GM18517 (cell line): Measurements from ENCODE around the gene RMND5B.
"Not testable (repeated sequence)": the region's sequence is repeated elsewhere in the genome, so short reads cannot be mapped to it uniquely, and the experiment has no call there.

Source experiments
- ATAC-seq: cut with Tn5 transposase; IDR thresholded peaks from one replicate; pipeline ENCODE4 v1.9.1; 2021; ENCODE audit warnings: mild to moderate bottlenecking, moderate library complexity; ENCODE audit not compliant: unreplicated experiment

RMND5B gene

GRCh38 chr5:178113841-178114324 lies 16.9 kb upstream of the RMND5B start:
- ATAC-seq, result no peak

GRCh38 chr5:178114325-178115135 lies 16.3 kb upstream of the RMND5B start:
- ATAC-seq, result no peak

- ATAC-seq, result no peak
Measured at GRCh38 chr5:178115136-178115813, 15.5 kb upstream of the RMND5B start.

- ATAC-seq, result no peak
Measured at GRCh38 chr5:178115814-178116142, 15.0 kb upstream of the RMND5B start.

- peak; percentile 34 for ATAC-seq
Measured at GRCh38 chr5:178116143-178116885, 14.5 kb upstream of the RMND5B start.

GRCh38 chr5:178117923-178118701 lies 12.7 kb upstream of the RMND5B start:
- no peak for ATAC-seq

- ATAC-seq, result no peak
Measured at GRCh38 chr5:178119915-178120606, 10.8 kb upstream of the RMND5B start.

- peak; percentile 79 for ATAC-seq
Measured at GRCh38 chr5:178120607-178121357, 10.0 kb upstream of the RMND5B start.

- ATAC-seq, result no peak
Measured at GRCh38 chr5:178121391-178122276, 9.2 kb upstream of the RMND5B start.

- ATAC-seq, result no peak
Measured at GRCh38 chr5:178122346-178122745, 8.5 kb upstream of the RMND5B start.

GRCh38 chr5:178123094-178123965 lies 7.5 kb upstream of the RMND5B start:
- no peak for ATAC-seq

GRCh38 chr5:178123966-178124925 lies 6.6 kb upstream of the RMND5B start:
- ATAC-seq, result no peak

- no peak for ATAC-seq
Measured at GRCh38 chr5:178125253-178125906, 5.4 kb upstream of the RMND5B start.

- no peak for ATAC-seq
Measured at GRCh38 chr5:178126556-178126955, 4.3 kb upstream of the RMND5B start.

GRCh38 chr5:178127300-178128009 lies 3.4 kb upstream of the RMND5B start:
- not testable (repeated sequence) for ATAC-seq
